HG03520 (cell line): ENCODE data around the gene PMM2.

ENCODE experiments used
- ATAC-seq: cut with Tn5 transposase; IDR thresholded peaks from one replicate; pipeline ENCODE4 v1.9.1; 2021; ENCODE audit warnings: mild to moderate bottlenecking, moderate library complexity; ENCODE audit not compliant: unreplicated experiment

The PMM2 gene

GRCh38 chr16:8885674-8886592 is 88.3 kb downstream of the PMM2 start:
- ATAC-seq: no peak

- no peak for ATAC-seq
Observed at GRCh38 chr16:8886593-8887430, 89.2 kb downstream of the PMM2 start.

- no peak for ATAC-seq
Observed at GRCh38 chr16:8887431-8887765, 89.8 kb downstream of the PMM2 start.

GRCh38 chr16:8887952-8888560 is 90.4 kb downstream of the PMM2 start:
- no peak for ATAC-seq

GRCh38 chr16:8888951-8889892 is 91.6 kb downstream of the PMM2 start:
- ATAC-seq: no peak

- no peak for ATAC-seq
Observed at GRCh38 chr16:8889893-8890548, 92.4 kb downstream of the PMM2 start.

- ATAC-seq: no peak
Observed at GRCh38 chr16:8890549-8890921, 92.9 kb downstream of the PMM2 start.

- peak; percentile 16 for ATAC-seq
Observed at GRCh38 chr16:8892101-8892575, 94.5 kb downstream of the PMM2 start.

- no peak for ATAC-seq
Observed at GRCh38 chr16:8893426-8893825, 95.8 kb downstream of the PMM2 start.

GRCh38 chr16:8893976-8894690 is 96.5 kb downstream of the PMM2 start:
- ATAC-seq: no peak

GRCh38 chr16:8894736-8895334 is 97.2 kb downstream of the PMM2 start:
- ATAC-seq: no peak

- ATAC-seq: no peak
Observed at GRCh38 chr16:8898660-8899318, 101.2 kb downstream of the PMM2 start.
